ENCODE results near the gene EYA4.

GRCh38 chr6:133339543-133340384 lies 98.6 kb downstream of the EYA4 start:
- TF ChIP-seq CTCF (IDR thresholded peaks at IDR 0.05) (no peak), POLR2AphosphoS5 (IDR thresholded peaks at IDR 0.05; ENCODE audit: low read depth, low read length) (no peak)

Data from Panc1 (cell line).